H9 (cell line): ENCODE results near the gene PDLIM7. TPM values are rescaled to one million over a fixed set of nuclear protein-coding genes. Genes with fewer than 3 reads are reported as not detected.

Experiments used
- DNase-seq: peaks from one replicate; pipeline ENCODE4 v3.0.0-alpha.2; 2017
- H2AFZ ChIP-seq: one replicate; pipeline ENCODE4 v1.6.1; 2013; ENCODE audit warnings: mild to moderate bottlenecking, low read length, control low read depth, moderate library complexity
- H2AK5ac ChIP-seq: 2 replicates; pipeline ENCODE4 v1.6.1; 2013; ENCODE audit warnings: low read length, control low read depth, mixed read lengths; ENCODE audit not compliant: insufficient read length
- H2BK120ac ChIP-seq: one replicate; pipeline ENCODE4 v1.6.1; 2013; ENCODE audit warnings: low read depth, mild to moderate bottlenecking, low read length, control low read depth, inconsistent platforms; ENCODE audit not compliant: poor library complexity, severe bottlenecking
- H2BK12ac ChIP-seq: 2 replicates; pipeline ENCODE4 v1.6.1; 2013; ENCODE audit warnings: low read length, control low read depth, mixed read lengths, low read depth; ENCODE audit not compliant: insufficient read length
- H2BK15ac ChIP-seq: 2 replicates; pipeline ENCODE4 v1.6.1; 2013; ENCODE audit warnings: low read depth, low read length, control low read depth
- H2BK20ac ChIP-seq: one replicate; pipeline ENCODE4 v1.6.1; 2013; ENCODE audit warnings: low read depth, mild to moderate bottlenecking, low read length, control low read depth, inconsistent platforms; ENCODE audit not compliant: poor library complexity, severe bottlenecking
- H2BK5ac ChIP-seq: 2 replicates; pipeline ENCODE4 v1.6.1; 2013; ENCODE audit warnings: low read length, control low read depth, mixed read lengths; ENCODE audit not compliant: insufficient read length
- H3K14ac ChIP-seq: 2 replicates; pipeline ENCODE4 v1.6.1; 2013; ENCODE audit warnings: low read length, control low read depth; ENCODE audit not compliant: insufficient read depth
- H3K18ac ChIP-seq: 2 replicates; pipeline ENCODE4 v1.6.1; 2013; ENCODE audit warnings: low read depth, mild to moderate bottlenecking, mixed read lengths, low read length, control low read depth; ENCODE audit not compliant: insufficient read length
- H3K23ac ChIP-seq: 2 replicates; pipeline ENCODE4 v1.6.1; 2013; ENCODE audit warnings: low read length, control low read depth, mixed read lengths, low read depth; ENCODE audit not compliant: insufficient read length
- H3K23me2 ChIP-seq: 2 replicates; pipeline ENCODE4 v1.6.1; 2013; ENCODE audit warnings: low read depth, mild to moderate bottlenecking, mixed read lengths, low read length, control low read depth; ENCODE audit not compliant: insufficient read length, poor library complexity, severe bottlenecking
- H3K27ac ChIP-seq: 2 replicates; pipeline ENCODE4 v1.5.1; 2013; ENCODE audit warnings: low read length, control low read depth, mixed read lengths, low read depth; ENCODE audit not compliant: insufficient read length
- H3K27me3 ChIP-seq: 2 replicates; pipeline ENCODE4 v1.6.1; 2013; ENCODE audit warnings: low read length, control low read depth, inconsistent platforms; ENCODE audit not compliant: insufficient read depth
- H3K4ac ChIP-seq: 2 replicates; pipeline ENCODE4 v1.6.1; 2013; ENCODE audit warnings: low read depth, mild to moderate bottlenecking, control low read depth, inconsistent platforms, low read length, moderate library complexity
- H3K4me1 ChIP-seq: 2 replicates; pipeline ENCODE4 v1.6.1; 2013; ENCODE audit warnings: low read length, control low read depth, inconsistent platforms; ENCODE audit not compliant: insufficient read depth
- H3K4me2 ChIP-seq: 2 replicates; pipeline ENCODE4 v1.6.1; 2013; ENCODE audit warnings: low read length, control low read depth, mixed read lengths; ENCODE audit not compliant: insufficient read length, insufficient read depth
- H3K56ac ChIP-seq: 2 replicates; pipeline ENCODE4 v1.6.1; 2013; ENCODE audit warnings: low read depth, mild to moderate bottlenecking, mixed read lengths, low read length, control low read depth; ENCODE audit not compliant: insufficient read length
- H3K79me1 ChIP-seq: 2 replicates; pipeline ENCODE4 v1.6.1; 2013; ENCODE audit warnings: low read depth, mild to moderate bottlenecking, moderate library complexity, low read length, control low read depth, inconsistent platforms; ENCODE audit not compliant: insufficient read depth, poor library complexity, severe bottlenecking
- H3K79me2 ChIP-seq: 2 replicates; pipeline ENCODE4 v1.6.1; 2013; ENCODE audit warnings: low read length, control low read depth, inconsistent platforms; ENCODE audit not compliant: insufficient read depth
- H3K9ac ChIP-seq: 2 replicates; pipeline ENCODE4 v1.6.1; 2013; ENCODE audit warnings: low read length, control low read depth, mixed read lengths; ENCODE audit not compliant: insufficient read length; ENCODE audit errors: extremely low read depth
- H3K9me3 ChIP-seq: one replicate; pipeline ENCODE4 v1.6.1; 2013; ENCODE audit warnings: low read depth, low read length, inconsistent platforms; ENCODE audit not compliant: control insufficient read depth
- H3T11ph ChIP-seq: one replicate; pipeline ENCODE4 v1.6.1; 2013; ENCODE audit warnings: mild to moderate bottlenecking, low read length, control low read depth, inconsistent platforms
- H4K20me1 ChIP-seq: one replicate; pipeline ENCODE4 v1.6.1; 2013; ENCODE audit not compliant: control insufficient read depth, insufficient read length, insufficient read depth
- H4K5ac ChIP-seq: 2 replicates; pipeline ENCODE4 v1.6.1; 2013; ENCODE audit warnings: low read depth, mild to moderate bottlenecking, mixed read lengths, low read length, control low read depth; ENCODE audit not compliant: insufficient read length
- H4K8ac ChIP-seq: replicated peaks from 2 replicates; pipeline ENCODE4 v1.6.1; 2013; ENCODE audit warnings: low read length, control low read depth, mixed read lengths, low read depth; ENCODE audit not compliant: insufficient read length
- H4K91ac ChIP-seq: 2 replicates; pipeline ENCODE4 v1.6.1; 2013; ENCODE audit warnings: low read depth, mild to moderate bottlenecking, moderate library complexity, mixed read lengths, low read length, control low read depth; ENCODE audit not compliant: insufficient read length
- H3K27ac Mint-ChIP-seq, 3 experiments: 2 replicates in 2 of 3; 3 replicates in 1 of 3; pipeline ENCODE4 v1.8.0; 2020 to 2021; ENCODE audit warnings: mixed read lengths in 3 of 3, mild to moderate bottlenecking in 1 of 3, moderate library complexity in 1 of 3
- H3K27me3 Mint-ChIP-seq: 2 replicates; pipeline ENCODE4 v1.8.0; 2021; ENCODE audit warnings: low read depth, mild to moderate bottlenecking, moderate library complexity, mixed read lengths
- H3K36me3 Mint-ChIP-seq, 3 experiments: 2 replicates in 2 of 3; 3 replicates in 1 of 3; pipeline ENCODE4 v1.8.0; 2020 to 2021; ENCODE audit warnings: low read depth in 3 of 3, mixed read lengths in 3 of 3; ENCODE audit not compliant: insufficient read depth in 1 of 3
- H3K4me1 Mint-ChIP-seq, 2 experiments: 2 replicates each; pipeline ENCODE4 v1.8.0; 2020; ENCODE audit warnings: mixed read lengths in 2 of 2
- H3K4me3 Mint-ChIP-seq, 2 experiments: 2 replicates in 1 of 2; 3 replicates in 1 of 2; pipeline ENCODE4 v1.8.0; 2020 to 2021; ENCODE audit warnings: mild to moderate bottlenecking in 2 of 2, mixed read lengths in 2 of 2, moderate library complexity in 1 of 2
- H3K9me3 Mint-ChIP-seq, 2 experiments: 2 replicates in 1 of 2; 3 replicates in 1 of 2; pipeline ENCODE4 v1.8.0; 2020; ENCODE audit warnings: mild to moderate bottlenecking in 2 of 2, mixed read lengths in 2 of 2, moderate library complexity in 1 of 2
- WGBS: extraction: QIAGEN DNeasy Blood & Tissue Kit; methylation state at CpG from one replicate; pipeline ENCODE4 v1.1.7; 2013; ENCODE audit warnings: missing lambda C conversion rate, low lambda C conversion rate, mixed read lengths; ENCODE audit not compliant: insufficient read length; ENCODE audit errors: extremely low coverage; 5-methylcytosine and 5-hydroxymethylcytosine counted together
- total RNA-seq: library from RNA; stranded (reverse); gene quantifications from 2 replicates; pipeline ENCODE4 v1.2.1, GENCODE V29; 2021
- TF ChIP-seq, protein P1 (sequence below): fragments of 200-600 bp; sonication (generic); conservative IDR thresholded peaks from 3 replicates; pipeline ENCODE4 v1.8.0; 2021; ENCODE audit warnings: antibody characterized with exemption, mild to moderate bottlenecking

PDLIM7 gene
- total RNA-seq, 1 experiment from 2014 or later: 137 TPM

DNA sequence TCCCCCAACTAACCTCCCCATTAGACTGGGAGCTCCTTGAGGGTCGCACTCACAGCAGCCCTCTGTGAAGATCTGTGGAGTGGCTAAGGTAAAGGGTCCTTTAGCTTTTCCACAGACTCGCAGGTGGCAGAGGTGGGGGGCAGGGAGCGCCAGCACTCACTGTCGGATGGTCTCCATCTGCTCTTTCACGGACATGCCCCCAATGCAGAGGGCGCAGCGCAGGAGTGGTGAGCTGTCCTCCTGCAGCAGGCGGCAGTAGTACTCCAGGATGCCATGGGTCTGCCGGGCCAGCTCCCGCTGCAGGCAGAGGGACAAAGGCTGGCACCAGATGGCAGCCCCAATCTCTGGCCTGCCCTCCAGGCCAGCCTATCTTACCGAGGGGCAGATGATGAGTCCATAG lies 17.1 kb upstream of the PDLIM7 start:
- H3K36me3 Mint-ChIP-seq: peaks cover 45 to 74% (median 63%) of the 10 kb centered on the region in 3 experiments
- no peak overlapping the region for H4K8ac ChIP-seq
- H3K18ac ChIP-seq: no peak overlapping the region
- H2BK120ac ChIP-seq: no peak overlapping the region
- no peak for DNase-seq
- H3K4ac ChIP-seq: no peak overlapping the region
- H2AK5ac ChIP-seq: no peak overlapping the region
- no peak overlapping the region for H3K27ac ChIP-seq
- H3K79me2 ChIP-seq: peaks cover 5% of the 10 kb centered on the region; the same call in 1 of the 2 replicates
- no peaks in the 10 kb centered on the region for H3K4me1 ChIP-seq
- WGBS: no CpG with 5 or more reads among the region's 11 CpGs
- 0 out of 5 replicates have a peak, but pooled peaks cover 0 to 3% of the 10 kb centered on the region in 2 experiments for H3K9me3 Mint-ChIP-seq
- no peak overlapping the region for H3K56ac ChIP-seq
- no peak overlapping the region for H2BK12ac ChIP-seq
- H3T11ph ChIP-seq: no peak overlapping the region
- H3K4me1 Mint-ChIP-seq: peaks cover 25 to 32% of the 10 kb centered on the region in 2 experiments
- H3K27ac Mint-ChIP-seq: no peak overlapping the region
- H3K27me3 Mint-ChIP-seq: peaks cover 3% of the 10 kb centered on the region; the same call in 1 of the 2 replicates
- no peak overlapping the region for H2AFZ ChIP-seq
- no peaks in the 10 kb centered on the region for H4K20me1 ChIP-seq
- TF ChIP-seq, protein P1, sequence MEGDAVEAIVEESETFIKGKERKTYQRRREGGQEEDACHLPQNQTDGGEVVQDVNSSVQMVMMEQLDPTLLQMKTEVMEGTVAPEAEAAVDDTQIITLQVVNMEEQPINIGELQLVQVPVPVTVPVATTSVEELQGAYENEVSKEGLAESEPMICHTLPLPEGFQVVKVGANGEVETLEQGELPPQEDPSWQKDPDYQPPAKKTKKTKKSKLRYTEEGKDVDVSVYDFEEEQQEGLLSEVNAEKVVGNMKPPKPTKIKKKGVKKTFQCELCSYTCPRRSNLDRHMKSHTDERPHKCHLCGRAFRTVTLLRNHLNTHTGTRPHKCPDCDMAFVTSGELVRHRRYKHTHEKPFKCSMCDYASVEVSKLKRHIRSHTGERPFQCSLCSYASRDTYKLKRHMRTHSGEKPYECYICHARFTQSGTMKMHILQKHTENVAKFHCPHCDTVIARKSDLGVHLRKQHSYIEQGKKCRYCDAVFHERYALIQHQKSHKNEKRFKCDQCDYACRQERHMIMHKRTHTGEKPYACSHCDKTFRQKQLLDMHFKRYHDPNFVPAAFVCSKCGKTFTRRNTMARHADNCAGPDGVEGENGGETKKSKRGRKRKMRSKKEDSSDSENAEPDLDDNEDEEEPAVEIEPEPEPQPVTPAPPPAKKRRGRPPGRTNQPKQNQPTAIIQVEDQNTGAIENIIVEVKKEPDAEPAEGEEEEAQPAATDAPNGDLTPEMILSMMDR: no peak
- H3K9ac ChIP-seq: no peak overlapping the region
- no peak overlapping the region for H2BK15ac ChIP-seq
- H3K23ac ChIP-seq: no peak overlapping the region
- no peak overlapping the region for H4K5ac ChIP-seq
- H3K4me2 ChIP-seq: no peak overlapping the region
- H3K9me3 ChIP-seq: no peaks in the 10 kb centered on the region
- no peak overlapping the region for H2BK20ac ChIP-seq
- peaks cover 6% of the 10 kb centered on the region for H3K79me1 ChIP-seq
- no peak overlapping the region for H2BK5ac ChIP-seq
- H3K27me3 ChIP-seq: no peaks in the 10 kb centered on the region
- no peak overlapping the region for H3K14ac ChIP-seq
- no peak overlapping the region for H4K91ac ChIP-seq
- H3K4me3 Mint-ChIP-seq: peak overlapping the region; percentile 40 to 96; a peak in 2 of 5 replicates
- peaks cover 4% of the 10 kb centered on the region for H3K23me2 ChIP-seq
